Lung (tissue), 12 donors: ENCODE measurements around the gene COL16A1. TPM values are rescaled to one million over a fixed set of nuclear protein-coding genes. Genes with fewer than 3 reads are reported as not detected.
A peak's percentile ranks its signal among the peaks of the same experiment; 100 is the strongest.
"Not testable (repeated sequence)": the region's sequence is repeated elsewhere in the genome, so short reads cannot be mapped to it uniquely, and the experiment has no call there.

ENCODE experiments used
- ATAC-seq: fragments of 200-7000 bp; cut with Tn5 transposase; one replicate; pipeline ENCODE4 v1.9.1; 2020; ENCODE audit warnings: moderate number of reproducible peaks; ENCODE audit not compliant: insufficient read depth, low FRiP score
- DNase-seq, 3 donors: peaks; one replicate each; pipeline ENCODE4 v3.0.0-alpha.2; 2013 to 2017
- H3K27ac ChIP-seq, 2 donors: one replicate each; pipeline ENCODE4 v1.5.1; 2013; ENCODE audit warnings: mild to moderate bottlenecking in 2 of 2, moderate library complexity in 2 of 2, control low read depth in 1 of 2, inconsistent platforms in 1 of 2, low read depth in 1 of 2, low read length in 1 of 2
- H3K27me3 ChIP-seq, 3 donors: one replicate each; pipeline ENCODE4 v1.5.1; 2013; ENCODE audit warnings: low read length in 2 of 3; ENCODE audit not compliant: control insufficient read depth in 3 of 3, insufficient read depth in 3 of 3
- H3K36me3 ChIP-seq, 4 donors: one replicate each; pipeline ENCODE4 v1.5.1; 2013; ENCODE audit warnings: low read length in 4 of 4, mild to moderate bottlenecking in 1 of 4, moderate library complexity in 1 of 4; ENCODE audit not compliant: control insufficient read depth in 4 of 4, insufficient read depth in 4 of 4
- H3K4me1 ChIP-seq, 5 donors: one replicate each; pipeline ENCODE4 v1.5.1; 2013; ENCODE audit warnings: low read length in 5 of 5, mild to moderate bottlenecking in 2 of 5, moderate library complexity in 1 of 5; ENCODE audit not compliant: control insufficient read depth in 5 of 5, insufficient read depth in 5 of 5
- H3K4me3 ChIP-seq: one replicate; pipeline ENCODE4 v1.5.1; 2013; ENCODE audit warnings: mild to moderate bottlenecking, control low read depth, moderate library complexity
- H3K9ac ChIP-seq, 2 donors: one replicate each; pipeline ENCODE4 v1.5.1; 2013; ENCODE audit warnings: low read length in 2 of 2, control low read depth in 1 of 2; ENCODE audit not compliant: insufficient read depth in 1 of 2
- H3K9me3 ChIP-seq, 4 donors: one replicate each; pipeline ENCODE4 v1.5.1; 2013; ENCODE audit warnings: low read length in 3 of 4, mild to moderate bottlenecking in 1 of 4, moderate library complexity in 1 of 4; ENCODE audit not compliant: control insufficient read depth in 4 of 4, insufficient read depth in 3 of 4
- WGBS, 2 donors: extraction: QIAGEN DNeasy Blood & Tissue Kit; methylation state at CpG; one replicate each; pipeline ENCODE4 v1.1.7; 2013; 5-methylcytosine and 5-hydroxymethylcytosine counted together
- polyA plus RNA-seq, 2 donors: library from polyadenylated mRNA; stranded (reverse); fragments of 200-250 nt; gene quantifications; one replicate each; pipeline ENCODE4 v1.2.1, GENCODE V29; 2013
- total RNA-seq, 2 donors: library from RNA; depleted of rRNA in 1 of 2; stranded (reverse); fragments of >200 nt in 1 of 2; gene quantifications; one replicate each; pipeline ENCODE4 v1.2.1, GENCODE V29; 2014 to 2021
- TF ChIP-seq, protein P1 (sequence below): IDR thresholded peaks from 2 replicates; pipeline ENCODE4 v1.5.1; 2012; ENCODE audit warnings: mild to moderate bottlenecking; ENCODE audit errors: control extremely low read depth, extremely low read depth
- donor health status: control.
- donor health status: control.
- donor health status: Bipolar disorder and iron deficiency.
- donor health status: healthy.
- donor health status: DM: yes; HTN: yes; CAD: no.

COL16A1 gene
- total and polyA plus RNA-seq, 4 donors: 16.5 to 83.2 (median 43.3) TPM

DNA sequence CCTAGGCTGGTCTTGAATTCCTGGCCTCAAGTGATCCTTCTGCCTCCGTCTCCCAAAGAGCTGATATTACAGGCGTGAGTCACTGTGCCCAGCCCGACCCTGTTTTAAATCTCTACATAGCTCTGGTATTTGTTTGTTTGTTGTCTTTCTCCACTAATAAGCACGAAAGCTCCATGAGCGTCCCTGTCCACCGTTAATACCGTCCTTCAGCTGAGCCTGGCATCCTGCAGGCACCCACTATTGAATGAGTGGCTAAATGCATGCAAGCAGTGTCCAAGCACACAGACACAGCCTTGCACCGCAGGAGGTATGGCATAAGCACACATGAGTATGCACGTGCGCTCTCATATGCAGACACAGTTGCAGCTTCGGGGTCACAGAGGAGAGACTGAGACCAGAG lies 4.5 kb upstream of the COL16A1 start:
- Histone ChIP-seq H3K9me3 (no peaks in the 10 kb centered on the region), H3K36me3 (no peaks in the 10 kb centered on the region), H3K27me3 (peaks cover 0 to 3% (median 0%) of the 10 kb centered on the region in 3 donors), H3K27ac (no peak overlapping the region), H3K9ac (no peak overlapping the region), H3K4me3 (no peak overlapping the region), H3K4me1 (peaks cover 0 to 36% (median 12%) of the 10 kb centered on the region in 5 donors)
- DNase-seq (no peak), ATAC-seq (no peak)
- TF ChIP-seq, protein P1, sequence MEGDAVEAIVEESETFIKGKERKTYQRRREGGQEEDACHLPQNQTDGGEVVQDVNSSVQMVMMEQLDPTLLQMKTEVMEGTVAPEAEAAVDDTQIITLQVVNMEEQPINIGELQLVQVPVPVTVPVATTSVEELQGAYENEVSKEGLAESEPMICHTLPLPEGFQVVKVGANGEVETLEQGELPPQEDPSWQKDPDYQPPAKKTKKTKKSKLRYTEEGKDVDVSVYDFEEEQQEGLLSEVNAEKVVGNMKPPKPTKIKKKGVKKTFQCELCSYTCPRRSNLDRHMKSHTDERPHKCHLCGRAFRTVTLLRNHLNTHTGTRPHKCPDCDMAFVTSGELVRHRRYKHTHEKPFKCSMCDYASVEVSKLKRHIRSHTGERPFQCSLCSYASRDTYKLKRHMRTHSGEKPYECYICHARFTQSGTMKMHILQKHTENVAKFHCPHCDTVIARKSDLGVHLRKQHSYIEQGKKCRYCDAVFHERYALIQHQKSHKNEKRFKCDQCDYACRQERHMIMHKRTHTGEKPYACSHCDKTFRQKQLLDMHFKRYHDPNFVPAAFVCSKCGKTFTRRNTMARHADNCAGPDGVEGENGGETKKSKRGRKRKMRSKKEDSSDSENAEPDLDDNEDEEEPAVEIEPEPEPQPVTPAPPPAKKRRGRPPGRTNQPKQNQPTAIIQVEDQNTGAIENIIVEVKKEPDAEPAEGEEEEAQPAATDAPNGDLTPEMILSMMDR: no peak
- 76 to 88% methylated on average over 11 of the region's 11 CpGs for WGBS, 2 donors

DNA sequence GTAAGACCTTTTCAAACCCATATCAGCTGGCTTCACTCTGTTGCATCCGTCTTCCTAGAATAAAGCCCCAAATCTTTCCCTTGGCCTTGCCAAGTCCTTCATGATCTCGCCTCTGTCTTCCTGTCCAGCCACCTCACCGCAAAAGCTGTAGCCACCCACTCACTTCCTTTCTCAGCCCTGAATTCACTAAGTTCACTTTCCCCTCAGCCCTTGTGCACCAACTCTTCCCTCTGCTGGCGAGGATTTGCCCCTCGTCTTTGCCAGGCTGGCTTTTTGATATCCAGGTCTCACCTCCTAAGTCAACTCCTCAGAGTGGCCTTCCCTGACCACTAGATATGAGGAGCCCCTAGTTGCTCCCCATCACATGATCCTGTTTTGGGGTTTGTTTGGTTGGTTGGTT lies 3.9 kb upstream of the COL16A1 start:
- peaks cover 0 to 2% (median 0%) of the 10 kb centered on the region in 4 donors for H3K9me3 ChIP-seq
- TF ChIP-seq, protein P1: no peak
- H3K27ac ChIP-seq: no peak overlapping the region
- H3K4me3 ChIP-seq: no peak overlapping the region
- peaks cover 0 to 7% (median 0%) of the 10 kb centered on the region in 3 donors for H3K27me3 ChIP-seq
- H3K36me3 ChIP-seq: no peaks in the 10 kb centered on the region
- DNase-seq (peak in 1 of 3 donors; percentile 52), ATAC-seq (no peak)
- 23 to 27% methylated on average over 5 of the region's 5 CpGs for WGBS, 2 donors
- peaks cover 0 to 36% (median 13%) of the 10 kb centered on the region in 5 donors for H3K4me1 ChIP-seq
- H3K9ac ChIP-seq: no peak overlapping the region

DNA sequence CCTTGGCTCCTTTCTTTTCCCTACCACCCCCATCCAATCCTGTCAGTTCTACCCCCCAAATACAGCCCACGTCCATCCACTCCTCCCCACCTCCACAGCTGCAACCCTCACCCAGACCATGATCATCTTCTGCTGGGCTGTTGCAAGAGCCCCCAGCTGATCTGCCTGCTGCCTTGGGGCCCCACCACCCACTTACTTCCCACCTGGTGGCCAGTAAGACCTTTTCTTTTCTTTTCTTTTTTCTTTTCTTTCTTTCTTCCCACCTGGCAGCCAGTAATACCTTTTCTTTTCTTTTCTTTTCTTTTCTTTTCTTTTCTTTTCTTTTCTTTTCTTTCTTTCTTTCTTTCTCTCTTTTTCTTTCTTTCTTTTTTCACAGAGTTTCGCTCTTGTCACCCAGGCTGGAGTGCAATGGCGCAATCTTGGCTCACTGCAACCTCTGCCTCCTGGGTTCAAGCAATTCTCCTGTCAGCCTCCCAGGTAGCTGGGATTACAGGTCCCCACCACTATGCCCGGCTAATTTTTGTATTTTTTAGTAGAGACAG lies 3.3 kb upstream of the COL16A1 start:
- WGBS, 2 donors: 80 to 82% methylated on average over 4 of the region's 4 CpGs
- not testable (repeated sequence) for ATAC-seq
- peaks cover 0 to 36% (median 7%) of the 10 kb centered on the region in 5 donors for H3K4me1 ChIP-seq

DNA sequence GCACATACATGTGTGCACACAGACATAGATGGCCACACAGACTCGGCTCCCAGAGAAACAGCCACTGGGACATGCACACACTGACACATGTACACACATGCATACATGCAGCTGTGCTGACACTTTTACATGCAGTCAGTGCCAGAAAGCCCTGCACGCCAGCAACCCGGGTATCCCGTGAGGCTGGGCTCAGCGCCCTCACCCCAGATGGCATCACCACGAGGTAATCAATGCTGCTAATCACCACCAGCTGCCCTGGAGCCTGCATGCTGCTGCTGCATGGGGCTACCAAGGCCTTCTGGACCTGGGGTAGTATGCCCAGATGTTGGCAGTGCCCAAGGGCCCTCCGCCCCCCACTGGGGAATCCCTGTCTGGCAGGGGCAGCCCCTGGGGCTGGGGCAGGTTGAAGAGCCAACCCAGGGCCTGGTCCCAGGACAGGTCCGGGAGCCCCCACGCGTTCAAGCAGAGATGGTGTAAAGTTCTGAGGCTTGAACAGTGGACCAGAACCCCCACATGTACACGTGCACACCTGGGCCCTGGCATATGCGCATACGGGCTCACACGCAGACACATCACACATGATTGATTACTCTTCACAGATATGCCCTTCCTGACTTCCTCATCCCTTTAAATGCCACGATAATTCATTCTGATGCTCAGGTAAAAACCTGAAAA lies 2.7 kb upstream of the COL16A1 start:
- no peak for DNase-seq
- no peak overlapping the region for H3K27ac ChIP-seq
- 78 to 81% methylated on average over 15 of the region's 15 CpGs for WGBS, 2 donors
- H3K9ac ChIP-seq: no peak overlapping the region
- TF ChIP-seq, protein P1: no peak
- peaks cover 0 to 38% (median 7%) of the 10 kb centered on the region in 5 donors for H3K4me1 ChIP-seq
- peaks cover 0 to 7% (median 0%) of the 10 kb centered on the region in 3 donors for H3K27me3 ChIP-seq
- H3K9me3 ChIP-seq: peaks cover 0 to 2% (median 0%) of the 10 kb centered on the region in 4 donors
- H3K4me3 ChIP-seq: no peak overlapping the region
- H3K36me3 ChIP-seq: no peaks in the 10 kb centered on the region
- ATAC-seq: no peak

More for the DNA sequence above, 3.3 kb upstream of the COL16A1 start:
- not testable (repeated sequence) for H3K4me3 ChIP-seq, H3K36me3 ChIP-seq, H3K9ac ChIP-seq, H3K27ac ChIP-seq, DNase-seq, H3K9me3 ChIP-seq, H3K27me3 ChIP-seq
